HT-29 (cell line): Measurements from ENCODE around the gene MAP10. TPM values are rescaled to one million over a fixed set of nuclear protein-coding genes. Genes with fewer than 3 reads are reported as not detected.

Experiments
- DNase-seq: peaks from one replicate; pipeline ENCODE4 v3.0.0-alpha.2; 2015; ENCODE audit warnings: low spot score
- total RNA-seq: library from RNA; depleted of rRNA; stranded (reverse); fragments of >200 nt; shearing (Covaris generic); gene quantifications from 2 replicates; pipeline ENCODE4 v1.2.3, GENCODE V29; 2014

The MAP10 gene
- total RNA-seq, 1 experiment from 2014 or later: not detected

GRCh38 chr1:232795497-232796053, 9.6 kb upstream of the MAP10 start:
- DNase-seq: no peak

DNA sequence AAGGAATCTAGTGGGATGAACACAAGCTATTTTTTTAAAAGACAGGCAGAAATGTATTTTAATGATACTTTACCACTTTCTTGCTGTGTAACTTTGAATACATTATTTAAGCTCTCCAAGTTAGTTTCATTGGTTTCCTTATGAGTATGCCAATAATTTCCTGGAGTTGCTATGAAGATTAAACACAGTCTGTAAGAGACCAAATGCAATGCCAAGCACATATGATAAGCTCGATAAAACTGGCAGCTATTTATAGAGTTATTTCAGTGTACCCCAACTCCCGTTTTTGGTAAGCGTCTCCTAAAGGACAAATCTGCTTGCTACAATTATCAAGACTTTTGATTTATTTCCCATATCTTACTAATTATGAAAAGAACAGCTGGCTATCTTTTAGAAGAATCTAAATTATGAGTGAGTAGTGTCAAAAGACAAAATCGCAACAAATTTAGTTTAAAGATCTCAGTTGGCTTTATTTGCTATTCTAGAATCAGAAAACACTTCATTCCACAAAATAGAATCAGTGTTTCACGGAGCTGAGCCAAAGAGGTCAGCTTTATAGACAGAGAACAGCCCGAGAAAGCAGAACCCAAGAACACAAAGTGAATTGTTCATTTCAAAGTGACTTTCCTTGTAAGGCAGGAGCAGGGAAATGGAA, 7.2 kb upstream of the MAP10 start:
- no peak for DNase-seq

- no peak for DNase-seq
Observed at GRCh38 chr1:232798920-232799319, 6.3 kb upstream of the MAP10 start.

DNA sequence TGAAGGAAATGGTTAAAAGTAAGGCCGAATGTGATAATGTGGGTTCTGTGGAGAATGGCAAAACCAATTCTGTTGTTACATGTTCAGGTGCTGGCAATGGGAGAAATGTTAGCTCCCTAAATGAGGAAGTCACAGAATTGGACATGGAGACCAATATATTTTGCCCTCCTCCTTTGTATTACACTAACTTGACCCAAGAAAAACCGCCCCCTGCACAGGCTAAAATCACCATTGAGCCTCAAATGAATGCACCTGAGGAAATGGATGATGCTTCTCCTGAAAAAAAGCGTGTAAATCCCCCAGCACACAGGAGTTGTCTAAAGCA, 932 bp downstream of the MAP10 start:
- DNase-seq: no peak

DNA sequence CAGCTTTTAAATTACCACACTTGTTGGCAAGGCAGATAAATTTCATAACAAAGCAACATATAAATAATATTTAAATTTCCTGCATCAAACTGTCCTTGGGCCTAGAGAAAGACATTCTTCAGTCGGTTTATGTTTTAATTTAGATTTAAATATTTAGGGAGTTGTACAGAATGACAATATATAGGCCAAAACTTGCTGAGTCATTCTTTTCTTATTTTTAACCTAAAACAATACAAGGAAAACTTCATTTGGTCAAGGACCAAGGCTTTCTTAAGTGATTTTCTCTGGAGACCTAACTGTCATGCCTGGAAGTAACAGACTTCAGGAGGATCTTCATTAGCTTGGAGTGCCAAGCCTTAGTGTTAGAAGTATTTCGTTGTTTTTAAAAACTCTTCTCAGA, 5.6 kb downstream of the MAP10 start:
- DNase-seq: no peak

DNA sequence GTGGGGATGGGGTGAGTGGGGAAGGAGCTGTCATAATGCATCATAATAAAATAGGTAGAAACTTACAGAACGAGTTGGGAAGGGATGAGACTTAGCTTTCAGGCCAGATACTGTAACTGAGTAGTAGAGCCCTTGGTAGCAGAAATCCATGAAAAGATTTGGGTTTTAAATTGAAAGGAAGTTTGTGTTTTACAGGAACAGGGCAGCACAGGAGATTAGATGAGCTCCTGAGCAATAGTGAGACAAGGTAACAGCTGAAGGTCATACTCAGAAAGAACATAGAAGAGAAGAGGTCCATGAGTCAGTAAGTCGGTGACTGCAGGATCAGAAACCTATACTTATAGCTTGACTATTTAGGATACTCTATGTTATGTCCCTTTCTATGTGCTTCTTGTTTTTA, 7.3 kb downstream of the MAP10 start:
- DNase-seq: no peak

GRCh38 chr1:232813097-232813496, 7.9 kb downstream of the MAP10 start:
- no peak for DNase-seq

- no peak for DNase-seq
Observed at GRCh38 chr1:232813760-232814159, 8.5 kb downstream of the MAP10 start.

- DNase-seq: no peak
Observed at GRCh38 chr1:232816324-232816723, 11.1 kb downstream of the MAP10 start.

DNA sequence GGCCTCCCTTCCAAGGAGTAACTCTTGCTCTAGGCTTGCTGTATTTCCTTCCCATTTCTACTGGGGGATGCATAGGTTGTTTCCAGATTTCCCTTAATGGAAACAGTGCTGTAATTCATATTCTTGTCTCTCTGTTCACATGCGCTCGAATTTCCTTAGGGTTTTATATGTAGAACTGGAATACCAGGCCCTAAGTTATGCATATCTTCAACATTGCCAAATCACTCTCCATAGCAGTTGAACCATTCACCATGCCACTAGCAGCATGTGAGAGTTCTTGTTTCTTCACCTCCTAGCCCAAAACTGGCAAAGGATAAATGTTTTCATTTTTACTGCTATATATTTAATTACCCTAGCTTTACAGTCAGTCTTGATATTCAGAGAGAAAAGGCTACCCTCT, 12.8 kb downstream of the MAP10 start:
- no peak for DNase-seq

GRCh38 chr1:232820431-232820830, 15.2 kb downstream of the MAP10 start:
- no peak for DNase-seq

DNA sequence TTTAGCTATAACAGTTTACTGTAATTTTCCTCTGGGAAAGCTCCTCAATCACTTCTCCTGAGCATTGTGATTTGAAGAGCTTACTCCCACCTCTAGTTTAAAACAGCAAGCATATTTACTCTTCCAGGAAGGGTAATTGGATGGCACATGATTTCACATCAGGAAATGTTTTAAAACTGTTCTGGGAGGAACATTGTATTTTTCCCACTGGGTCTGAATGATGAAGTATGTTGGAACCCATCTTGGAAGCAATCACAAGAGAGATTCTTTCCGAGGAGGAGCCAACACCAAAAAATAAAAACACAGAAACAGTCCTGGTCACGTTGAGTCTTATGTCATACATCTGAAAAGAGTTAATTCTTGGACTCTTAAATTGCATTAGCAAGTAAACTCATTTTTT, 17.3 kb downstream of the MAP10 start:
- DNase-seq: no peak

GRCh38 chr1:232826318-232826717, 21.1 kb downstream of the MAP10 start:
- DNase-seq: no peak

DNA sequence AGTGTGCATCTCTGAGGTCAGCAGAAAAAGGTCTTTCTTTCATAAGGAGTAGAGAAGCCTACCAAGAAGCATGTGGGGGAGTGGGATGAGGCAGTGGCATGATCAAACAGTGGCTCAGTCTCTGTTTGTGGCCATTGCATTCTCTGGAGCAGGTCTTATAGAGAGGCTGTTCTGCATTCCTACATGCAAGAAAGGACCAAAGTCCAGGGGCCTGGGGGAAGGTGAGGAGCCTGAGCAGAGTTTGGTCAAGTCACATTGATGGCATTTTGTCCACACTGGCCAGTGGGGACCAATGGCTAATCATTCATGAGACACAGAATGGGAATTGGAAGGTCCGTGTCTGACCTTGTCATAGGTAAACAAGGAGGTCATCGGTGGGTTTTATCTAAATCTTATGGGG, 25.4 kb downstream of the MAP10 start:
- DNase-seq: no peak

GRCh38 chr1:232831895-232832294, 26.7 kb downstream of the MAP10 start:
- no peak for DNase-seq

- DNase-seq: no peak
Observed at GRCh38 chr1:232834066-232834465, 28.9 kb downstream of the MAP10 start.

DNA sequence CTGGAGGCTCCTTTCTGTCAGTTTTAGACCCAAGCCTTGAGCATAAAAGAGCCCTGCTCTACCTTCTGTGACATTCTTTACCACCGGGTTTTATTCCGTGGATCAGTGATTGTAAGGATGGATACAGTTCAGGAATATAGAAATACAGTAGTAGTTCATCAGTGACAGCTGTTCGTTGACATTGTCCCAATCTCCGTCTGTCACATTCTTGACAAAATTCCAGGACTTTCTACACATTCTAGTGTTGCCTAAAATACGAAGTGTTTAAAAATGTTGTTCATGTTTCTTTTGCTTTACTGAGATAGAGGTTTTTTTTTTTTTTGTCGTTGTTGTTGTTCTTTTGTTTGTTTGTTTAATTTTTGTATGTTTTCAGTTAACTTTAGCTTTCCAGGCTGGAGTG, 29.9 kb downstream of the MAP10 start:
- no peak for DNase-seq

DNA sequence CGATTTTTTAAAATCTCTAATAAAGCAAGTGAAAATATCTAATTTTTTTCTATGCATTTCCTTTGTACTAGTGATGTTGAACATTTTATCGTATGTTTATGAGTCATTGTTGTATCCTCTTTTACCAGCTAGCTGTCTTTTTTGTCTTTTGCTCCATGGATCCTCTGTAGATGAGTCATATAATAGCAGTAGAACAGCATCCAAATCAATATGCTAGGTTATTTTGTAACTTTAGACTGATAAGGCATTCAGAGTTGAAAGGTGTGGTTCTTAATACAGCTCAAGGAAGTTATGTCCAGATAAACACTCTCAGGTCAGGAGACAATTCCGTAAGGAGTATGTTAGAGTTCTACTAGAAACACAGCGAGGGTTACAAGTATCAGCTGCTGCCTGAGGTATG, 31.9 kb downstream of the MAP10 start:
- no peak for DNase-seq

GRCh38 chr1:232841823-232842565, 36.8 kb downstream of the MAP10 start:
- no peak for DNase-seq

GRCh38 chr1:232844791-232845190, 39.6 kb downstream of the MAP10 start:
- DNase-seq: no peak

DNA sequence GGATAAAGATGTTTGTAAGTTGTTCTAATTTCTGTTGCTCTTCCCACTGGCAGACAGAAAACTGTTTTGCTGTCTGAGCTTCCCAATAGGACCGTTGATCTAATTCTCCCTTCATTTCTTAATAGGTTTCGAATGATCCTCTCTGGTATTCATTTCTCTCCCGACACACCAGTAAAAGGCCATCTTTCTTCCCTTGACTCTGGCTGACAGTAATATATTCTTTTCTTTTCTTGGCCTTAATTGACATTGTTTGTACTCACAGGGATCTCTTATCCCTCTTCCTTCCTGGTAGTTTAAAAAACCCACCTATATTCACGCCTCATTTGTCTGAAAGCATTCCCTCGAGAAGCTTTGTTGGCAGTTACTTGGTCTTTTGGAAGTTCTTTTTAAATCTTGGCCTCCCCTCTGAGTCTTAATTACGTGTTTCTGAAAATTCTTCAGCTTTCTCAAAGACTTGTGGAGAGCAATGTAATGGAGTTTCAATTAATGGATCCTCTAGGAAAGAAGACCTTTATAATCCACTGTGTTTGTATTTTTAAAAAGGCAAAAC, 40.3 kb downstream of the MAP10 start:
- no peak for DNase-seq

DNA sequence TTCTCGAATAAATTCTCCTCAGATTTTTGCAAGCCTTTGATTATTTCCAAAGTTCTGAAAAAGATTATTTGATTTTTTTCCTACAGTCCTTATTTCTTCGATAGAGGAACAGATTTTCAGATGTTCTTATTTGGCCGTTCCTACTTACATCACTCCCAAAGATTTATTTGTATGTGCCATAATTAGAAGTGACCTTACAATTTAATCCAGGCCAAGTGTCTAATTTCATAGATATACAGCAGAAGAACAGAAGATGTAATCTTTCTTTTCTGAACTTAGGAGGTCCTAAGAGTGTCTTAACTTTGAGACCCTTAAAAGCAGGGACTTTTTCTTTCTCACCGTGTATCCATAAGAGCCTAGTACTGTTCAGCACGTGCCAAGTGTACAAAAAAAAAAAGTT, 46.3 kb downstream of the MAP10 start:
- no peak for DNase-seq
